ENCODE measurements around the gene TNFRSF13B.

Gene TNFRSF13B

GRCh38 chr17:16952401-16952800 lies 19.5 kb downstream of the TNFRSF13B start:
- DNase-seq: no peak

DNA sequence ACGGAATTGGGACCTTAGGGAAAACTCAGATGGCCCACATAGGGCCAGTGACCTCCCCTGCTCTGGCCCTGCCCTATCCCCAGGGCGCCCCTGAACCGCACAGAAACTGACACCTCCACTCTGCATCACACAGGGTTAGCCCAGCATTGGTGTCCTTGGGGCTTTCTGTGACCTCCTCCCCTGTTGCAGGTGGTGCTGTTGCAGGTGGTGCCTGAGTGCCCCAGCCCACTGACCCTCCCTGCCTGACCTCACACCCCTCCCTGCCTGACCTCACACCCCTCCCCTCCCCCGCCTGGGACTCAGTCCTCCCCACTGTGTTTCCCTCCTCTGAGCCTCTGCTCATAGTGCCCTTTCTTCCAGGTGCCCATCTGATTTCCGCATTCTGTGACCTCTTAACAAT lies 21.4 kb downstream of the TNFRSF13B start:
- no peak for DNase-seq

GRCh38 chr17:16948587-16949376 lies 23.1 kb downstream of the TNFRSF13B start:
- DNase-seq: no peak

- DNase-seq: no peak
Measured at GRCh38 chr17:16947470-16947869, 24.4 kb downstream of the TNFRSF13B start.

DNA sequence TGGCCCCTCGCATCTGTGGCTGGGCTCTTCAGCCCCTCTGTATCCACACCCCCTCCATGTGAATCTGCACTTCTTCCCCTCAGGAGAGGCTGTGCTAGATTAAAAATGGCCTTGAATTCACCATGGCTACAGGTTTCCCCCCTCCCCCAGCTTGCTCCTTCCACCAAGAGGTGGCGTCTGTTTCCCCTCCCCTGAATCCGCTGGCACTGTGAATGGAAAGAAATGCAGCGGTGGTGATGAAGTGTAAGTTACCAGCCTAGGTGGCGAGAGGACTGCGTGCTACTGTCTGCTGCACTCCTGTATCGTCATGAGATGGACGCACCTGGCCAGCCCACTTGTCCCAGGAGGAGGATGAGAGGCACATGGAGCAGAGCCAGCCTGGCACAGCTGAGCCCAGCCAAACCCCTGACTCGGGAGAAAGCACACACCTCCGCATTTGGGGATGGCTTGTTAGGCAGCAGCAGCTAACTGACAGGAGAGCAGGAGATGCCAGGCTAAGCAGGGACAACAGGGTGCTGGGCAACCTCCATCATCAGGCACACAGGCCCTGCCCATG lies 26.2 kb downstream of the TNFRSF13B start:
- DNase-seq: no peak

- no peak for DNase-seq
Measured at GRCh38 chr17:16945136-16945482, 26.8 kb downstream of the TNFRSF13B start.

DNA sequence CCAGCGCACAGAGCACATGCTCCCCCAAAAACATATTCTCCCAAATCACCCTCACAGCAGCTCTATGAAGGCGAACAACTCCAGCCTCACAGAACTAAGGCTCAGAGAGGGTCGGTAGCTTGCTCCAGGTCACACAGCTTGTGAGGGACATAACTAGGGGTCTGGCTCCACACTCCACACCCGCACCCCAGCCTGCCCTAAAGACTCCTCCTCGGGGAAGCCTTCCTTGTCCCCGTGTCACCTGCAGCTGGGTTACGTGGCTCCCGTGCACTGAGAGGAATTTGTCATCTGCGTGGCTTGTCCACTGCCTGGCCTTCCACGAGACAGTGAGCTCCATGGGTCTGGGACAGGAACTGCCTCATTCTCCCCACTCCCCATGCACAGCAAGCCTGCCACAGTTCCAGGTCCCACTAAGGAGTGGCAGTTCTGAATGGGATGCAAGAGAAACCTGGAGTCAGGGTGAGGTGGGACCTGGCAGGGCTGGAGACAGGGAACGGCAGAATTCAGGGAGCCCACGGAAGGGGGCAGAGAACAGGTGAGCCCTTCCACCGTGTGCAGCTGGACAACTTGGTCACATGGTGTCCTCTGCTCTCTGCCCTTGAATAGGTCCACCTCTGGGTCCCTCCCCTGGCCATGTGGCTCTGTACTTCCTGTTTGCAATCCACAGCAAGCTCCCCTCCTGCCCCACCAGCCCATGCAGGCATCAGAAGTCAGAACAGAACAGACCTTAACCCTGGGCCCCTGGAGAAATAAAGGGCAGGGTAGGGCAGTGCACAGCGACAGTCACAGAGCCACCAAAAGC lies 27.4 kb downstream of the TNFRSF13B start:
- no peak for DNase-seq

GRCh38 chr17:16943541-16944333 lies 28.2 kb downstream of the TNFRSF13B start:
- DNase-seq: no peak

DNA sequence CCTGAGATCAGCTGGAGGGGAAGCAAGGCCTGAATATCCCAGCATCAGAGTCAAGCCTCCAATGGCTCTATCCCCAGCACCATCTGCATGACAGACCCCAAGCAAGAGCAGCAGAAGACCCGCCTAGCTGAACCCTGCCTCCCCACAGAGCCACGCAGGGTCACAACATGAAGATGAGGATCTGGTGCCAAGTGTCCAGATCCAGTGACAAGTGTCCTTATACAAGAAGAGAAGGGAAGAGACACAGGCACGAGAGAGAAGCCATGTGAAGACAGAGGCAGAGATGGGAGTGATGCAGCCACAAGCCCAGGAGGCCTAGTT lies 28.9 kb downstream of the TNFRSF13B start:
- DNase-seq: no peak

- DNase-seq: no peak
Measured at GRCh38 chr17:16942141-16943031, 29.5 kb downstream of the TNFRSF13B start.

- no peak for DNase-seq
Measured at GRCh38 chr17:16941072-16942036, 30.6 kb downstream of the TNFRSF13B start.

DNA sequence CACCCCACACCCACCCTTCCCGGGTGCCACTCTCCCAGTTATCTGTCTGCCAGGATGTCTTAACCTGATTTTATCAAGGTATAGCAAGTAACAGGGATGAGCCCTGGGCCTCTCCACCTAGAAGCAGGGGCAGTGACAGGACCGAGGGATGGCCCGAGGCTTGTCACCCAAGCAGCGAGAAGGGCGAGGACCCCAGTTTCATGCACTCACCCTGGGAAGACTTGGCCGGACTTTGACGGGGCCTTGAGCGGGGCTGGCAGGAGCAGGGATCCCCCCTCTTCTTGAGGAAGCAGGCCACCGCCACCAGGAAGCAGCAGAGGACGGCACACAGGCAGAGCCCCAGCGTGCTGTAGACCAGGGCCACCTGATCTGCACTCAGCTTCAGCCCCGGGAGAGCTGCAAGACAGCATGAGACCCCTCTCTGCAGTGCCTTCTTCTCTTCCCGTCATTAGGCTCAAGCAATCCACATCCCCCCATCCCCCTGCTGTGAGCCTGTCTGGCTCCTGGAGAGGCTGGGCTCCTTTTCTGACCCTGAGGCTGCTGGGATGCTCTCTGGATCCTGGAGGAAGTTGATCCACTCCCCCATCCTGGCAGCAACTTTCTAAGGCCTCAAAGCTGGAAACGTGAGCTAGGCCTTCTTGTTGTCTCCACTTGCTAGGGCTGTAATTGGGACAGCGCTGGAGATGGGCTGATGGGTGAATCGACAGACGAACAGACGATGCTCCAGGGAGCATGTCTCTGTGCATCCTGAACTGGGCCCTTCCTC lies 31.6 kb downstream of the TNFRSF13B start:
- no peak for DNase-seq

GRCh38 chr17:16939606-16940115 lies 32.3 kb downstream of the TNFRSF13B start:
- DNase-seq: no peak

- no peak for DNase-seq
Measured at GRCh38 chr17:16939208-16939576, 32.7 kb downstream of the TNFRSF13B start.

- no peak for DNase-seq
Measured at GRCh38 chr17:16938496-16939207, 33.3 kb downstream of the TNFRSF13B start.

DNA sequence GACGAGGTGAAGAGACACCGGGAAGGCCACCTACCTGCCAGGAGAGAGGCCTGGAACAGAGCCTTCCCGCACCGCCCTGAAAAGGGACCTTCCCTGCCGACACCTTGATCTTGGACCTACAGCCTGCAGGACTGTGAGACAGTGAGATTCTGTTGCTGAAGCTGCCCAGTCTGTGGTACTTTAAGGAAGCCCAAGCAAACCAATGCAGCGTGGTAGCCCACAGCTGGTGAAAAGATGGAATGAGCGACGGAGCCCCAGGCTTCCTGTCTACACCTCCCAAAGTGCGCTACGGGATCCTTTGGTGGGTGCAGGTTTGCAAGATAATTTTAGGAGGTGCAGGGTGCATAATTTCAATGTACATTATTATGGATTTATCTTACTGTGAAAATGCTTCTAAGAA lies 33.9 kb downstream of the TNFRSF13B start:
- no peak for DNase-seq

- no peak for DNase-seq
Measured at GRCh38 chr17:16937431-16937830, 34.5 kb downstream of the TNFRSF13B start.

DNA sequence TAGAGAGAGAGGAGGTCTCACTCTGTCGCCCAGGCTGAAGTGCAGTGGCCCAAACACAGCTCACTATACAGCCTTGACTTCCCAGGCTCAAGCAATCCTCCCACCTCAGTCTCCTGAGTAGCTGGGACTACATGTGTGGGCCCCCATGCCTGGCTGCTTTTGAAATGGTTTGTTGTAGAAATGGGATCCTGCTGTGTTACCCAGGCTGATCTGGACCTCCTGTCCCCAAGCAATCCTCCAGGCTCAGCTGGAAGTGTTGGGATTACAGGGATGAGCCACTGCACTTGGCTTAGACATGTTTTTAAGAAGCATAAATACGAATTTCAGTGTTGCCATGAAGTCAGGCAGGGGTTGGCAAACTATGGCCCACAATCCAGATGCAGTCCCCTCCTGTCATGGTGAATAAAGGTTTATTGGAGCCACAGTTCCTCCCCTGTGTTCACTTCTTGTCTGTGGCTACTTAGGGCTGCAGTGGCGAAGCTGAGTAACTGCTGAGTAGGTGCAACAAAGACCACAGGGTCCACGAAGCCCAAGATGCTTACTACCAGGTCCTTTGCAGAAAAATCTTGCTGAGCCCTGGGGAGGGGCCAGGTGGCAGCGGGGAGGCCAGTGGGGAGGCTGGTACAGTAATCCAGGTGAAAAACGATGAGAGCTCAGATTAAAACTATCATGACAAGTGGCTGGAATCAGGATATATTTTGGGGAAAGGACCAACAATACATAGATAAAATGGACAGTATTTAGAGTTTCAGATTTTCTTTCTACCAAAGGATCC lies 35.2 kb downstream of the TNFRSF13B start:
- no peak for DNase-seq

GRCh38 chr17:16935786-16936185 lies 36.1 kb downstream of the TNFRSF13B start:
- DNase-seq: no peak

Data from activated naive CD4-positive, alpha-beta T cell treated with anti-CD3 and anti-CD28 coated beads, Interleukin-2, amount 50 U/mL, for 16 hours (primary cell).